NCI-H345 (cell line): ENCODE results near the gene USP7.

Experiments
- DNase-seq: peaks from one replicate; lab custom pipeline; 2025; lab: John Stamatoyannopoulos, UW

The USP7 gene

DNA sequence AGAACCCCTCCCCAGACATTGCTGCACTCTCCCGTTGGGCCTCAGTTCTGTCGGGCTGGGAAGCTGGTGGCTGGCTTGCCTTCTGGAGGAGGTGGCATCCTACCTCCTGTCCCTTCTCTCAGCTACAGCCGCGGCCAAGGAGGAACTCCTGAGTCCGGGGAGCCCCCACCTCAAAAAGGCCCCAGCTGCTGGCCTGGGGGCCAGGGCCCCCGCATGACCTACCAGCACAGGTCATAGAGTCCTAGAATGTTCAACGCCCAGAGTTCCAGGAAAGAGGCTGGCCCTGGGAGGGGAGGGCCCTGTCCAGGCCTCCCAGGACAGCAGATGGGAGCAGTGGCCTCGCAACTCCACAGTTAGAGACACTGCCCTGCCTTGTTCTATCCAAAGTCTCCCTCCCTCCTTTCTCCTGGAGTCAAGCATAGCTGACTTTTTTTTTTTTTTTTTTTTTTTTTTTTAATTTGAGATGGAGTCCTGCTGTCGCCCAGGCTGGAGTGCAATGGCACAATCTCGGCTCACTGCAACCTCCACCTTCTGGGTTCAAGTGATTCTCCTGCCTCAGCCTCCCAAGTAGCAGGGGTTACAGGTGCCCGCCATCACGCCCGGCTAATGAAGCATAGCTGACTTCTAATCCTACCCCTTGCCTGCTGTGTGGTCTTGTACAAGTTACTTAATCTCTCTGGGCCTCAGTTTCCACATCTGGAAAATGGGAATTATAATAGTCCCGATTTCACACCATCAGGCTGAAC lies 102.0 kb downstream of the USP7 start:
- no peak for DNase-seq

DNA sequence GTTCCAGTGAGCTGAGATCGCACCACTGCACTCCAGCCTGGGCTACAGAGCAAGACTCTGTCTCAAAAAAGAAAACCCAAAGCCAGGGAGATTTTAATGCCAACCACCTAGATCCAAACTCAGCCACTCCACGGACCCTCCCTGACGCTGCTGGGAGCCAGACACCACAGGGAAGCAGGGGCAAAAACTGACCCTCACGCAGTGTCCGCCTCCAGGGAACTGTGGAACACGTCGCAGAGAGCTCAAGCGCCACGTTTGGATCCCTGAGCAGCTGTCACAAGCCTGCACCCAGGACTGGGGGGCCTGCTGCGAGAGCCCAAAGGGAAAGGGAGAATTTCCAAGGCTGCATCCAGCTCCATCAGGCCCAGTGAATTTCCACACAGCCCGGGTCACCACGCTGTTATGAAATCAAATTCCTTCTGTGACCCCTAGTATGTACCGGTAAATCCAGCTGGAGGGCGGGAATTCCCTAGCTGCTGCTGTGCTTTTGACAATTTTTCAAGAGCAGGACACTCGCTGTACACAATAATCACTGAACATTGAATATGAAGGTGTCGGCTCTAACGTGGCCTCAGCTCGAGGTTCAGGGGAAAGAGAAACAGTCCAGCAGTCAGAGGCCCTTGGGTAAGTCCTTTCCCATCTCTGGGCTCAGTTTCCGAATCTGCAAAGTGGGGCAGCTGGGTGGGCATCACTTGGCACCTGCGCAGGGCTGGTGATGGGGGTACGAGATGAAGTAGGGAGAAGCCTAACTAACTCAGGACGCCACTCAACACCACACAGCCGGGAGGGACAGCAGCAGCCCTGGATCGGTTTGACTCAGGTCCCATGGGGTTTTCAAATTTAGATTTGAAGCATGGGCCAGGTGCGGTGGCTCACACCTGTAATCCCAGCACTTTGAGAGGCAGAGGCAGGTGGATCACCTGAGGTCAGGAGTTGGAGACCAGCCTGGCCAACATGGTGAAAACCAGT lies 103.5 kb downstream of the USP7 start:
- DNase-seq = no peak

DNA sequence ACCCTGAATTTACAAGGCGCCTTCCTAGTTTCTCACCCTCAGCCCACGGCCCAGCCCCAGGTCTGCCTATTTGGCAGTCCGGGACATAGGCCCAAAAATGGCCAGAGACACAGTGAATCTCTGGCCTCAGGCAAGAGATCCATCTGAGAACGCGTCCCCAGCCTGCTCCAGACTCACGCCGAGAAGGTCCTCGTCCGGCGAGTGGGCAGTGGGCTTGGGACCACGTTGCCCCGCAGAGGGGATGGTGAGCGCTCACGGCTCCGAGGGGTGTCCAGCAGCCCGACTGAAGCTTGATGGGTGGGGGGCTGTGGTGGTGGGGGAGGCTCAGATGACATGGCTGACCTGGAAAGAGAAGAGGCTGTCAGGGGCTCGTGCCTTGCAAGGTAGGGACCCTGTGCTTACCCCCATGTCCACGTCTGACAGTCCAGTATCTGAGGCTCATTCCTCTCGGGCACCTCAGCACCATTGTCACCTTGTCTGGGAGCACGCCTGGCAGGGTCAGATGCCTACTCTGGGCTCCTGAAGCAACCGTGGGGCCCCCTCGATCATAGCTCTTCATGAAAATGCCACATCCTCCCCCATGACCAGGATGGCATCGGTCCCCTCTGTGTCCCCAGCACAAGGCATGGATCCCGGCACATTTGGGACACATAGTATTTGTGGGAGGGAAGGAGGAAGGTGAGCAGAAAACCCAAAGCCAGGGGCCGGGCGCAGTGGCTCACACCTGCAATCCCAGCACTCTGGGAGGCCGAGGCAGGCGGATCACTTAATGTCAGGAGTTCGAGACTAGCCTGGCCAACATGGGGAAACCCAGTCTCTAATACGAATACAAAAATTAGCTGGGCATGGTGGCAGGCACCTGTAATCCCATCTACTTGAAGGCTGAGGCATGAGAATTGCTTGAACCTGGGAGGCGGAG lies 104.5 kb downstream of the USP7 start:
- no peak for DNase-seq

- no peak for DNase-seq
Measured at GRCh38 chr16:8855972-8856371, 107.7 kb downstream of the USP7 start.

- no peak for DNase-seq
Measured at GRCh38 chr16:8855051-8855786, 108.5 kb downstream of the USP7 start.

- no peak for DNase-seq
Measured at GRCh38 chr16:8854298-8854948, 109.3 kb downstream of the USP7 start.

DNA sequence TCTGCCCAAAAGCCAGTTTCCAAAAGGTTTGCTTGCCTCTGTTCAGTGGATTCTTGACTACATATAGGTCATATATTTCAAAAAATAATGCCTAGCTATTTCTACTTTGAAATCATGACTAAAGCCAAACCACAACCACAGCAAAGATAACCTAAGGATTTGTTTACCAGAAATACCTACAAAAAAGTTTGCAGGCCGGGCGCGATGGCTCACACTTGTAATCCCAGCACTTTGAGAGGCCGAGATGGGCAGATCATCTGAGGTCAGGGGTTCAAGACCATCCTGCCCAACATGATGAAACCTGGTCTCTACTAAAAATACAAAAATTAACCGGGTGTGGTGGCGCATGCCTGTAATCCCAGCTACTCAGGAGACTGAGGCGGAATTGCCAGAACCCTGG lies 110.1 kb downstream of the USP7 start:
- DNase-seq = no peak

DNA sequence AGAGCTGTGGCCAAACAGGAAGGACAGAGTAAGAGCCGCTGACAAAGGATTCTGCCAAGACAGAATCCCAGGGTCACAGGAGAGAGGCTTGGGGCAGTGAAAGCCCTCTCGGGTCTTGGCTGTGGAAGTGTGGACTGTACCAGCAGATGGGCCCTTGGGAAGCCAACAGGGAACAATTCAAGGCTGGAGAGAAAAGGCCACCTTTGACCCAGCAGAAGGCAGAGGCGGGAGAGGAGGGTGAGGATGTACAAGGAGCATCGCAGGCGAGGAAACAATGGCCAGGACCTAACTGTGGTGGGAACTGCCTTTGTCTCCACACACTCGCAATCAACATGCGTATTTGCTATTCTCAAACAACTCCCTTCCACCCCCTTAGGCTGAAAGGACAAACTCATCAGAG lies 110.6 kb downstream of the USP7 start:
- no peak for DNase-seq

GRCh38 chr16:8852534-8852933 lies 111.2 kb downstream of the USP7 start:
- DNase-seq = no peak

- no peak for DNase-seq
Measured at GRCh38 chr16:8851761-8852403, 111.8 kb downstream of the USP7 start.

DNA sequence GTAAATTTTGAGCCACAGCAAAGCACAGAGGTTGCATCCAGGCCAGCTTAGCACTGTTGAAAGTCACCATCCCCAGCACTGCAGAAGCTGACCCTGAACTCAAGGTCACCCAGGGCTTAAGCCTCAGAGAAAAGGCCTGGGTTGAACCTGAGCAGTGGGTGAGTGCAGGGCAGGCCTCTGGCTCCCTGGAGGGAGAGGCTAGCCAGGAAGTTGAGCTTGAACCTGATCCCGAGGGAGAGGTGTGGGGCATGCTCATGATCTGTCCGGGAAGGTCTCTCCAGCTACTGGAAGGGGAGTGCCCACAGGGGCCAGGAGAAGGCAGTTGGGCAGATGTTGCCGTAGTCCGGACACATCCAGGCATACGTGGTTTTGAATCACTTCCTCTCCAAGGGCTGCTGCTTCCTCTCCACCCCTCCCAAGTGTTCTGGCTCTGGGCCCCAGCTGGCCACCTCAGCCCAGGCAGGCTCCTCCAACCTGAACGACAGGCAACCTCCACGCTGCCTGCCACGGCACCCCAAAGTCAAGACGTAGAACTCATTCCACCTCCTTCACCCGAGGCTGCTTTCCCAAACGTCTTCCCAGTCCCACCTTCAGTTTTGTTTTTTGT lies 113.3 kb downstream of the USP7 start:
- DNase-seq = no peak

DNA sequence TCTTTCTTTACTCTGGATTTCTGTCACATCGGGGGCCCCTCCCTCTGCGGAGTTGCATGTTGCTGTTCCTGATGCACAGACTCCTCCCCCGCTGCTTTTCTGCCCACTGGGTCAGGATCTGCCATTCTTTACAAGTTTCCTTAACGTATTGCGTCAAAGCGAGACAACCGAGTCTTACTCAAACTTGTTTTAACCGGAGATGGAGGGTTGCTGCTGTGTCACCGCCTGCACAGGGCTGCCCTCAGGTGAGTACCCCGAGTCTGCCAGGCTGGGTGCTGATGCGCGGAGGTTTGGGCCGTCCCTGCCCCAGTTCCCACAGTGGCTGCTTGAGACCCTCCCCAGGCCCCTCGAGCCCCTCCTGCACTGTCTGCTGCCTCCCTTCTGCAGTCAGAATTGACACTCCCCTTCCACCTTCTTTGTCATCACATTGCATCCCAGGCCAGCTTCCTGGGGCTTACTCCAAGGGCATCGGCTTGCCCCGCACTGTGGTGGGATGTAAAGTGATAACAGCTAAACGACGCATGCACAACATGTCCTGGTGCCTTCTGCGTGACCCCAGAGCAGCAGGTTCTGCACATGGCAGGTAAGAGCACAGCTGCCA lies 114.2 kb downstream of the USP7 start:
- no peak for DNase-seq

DNA sequence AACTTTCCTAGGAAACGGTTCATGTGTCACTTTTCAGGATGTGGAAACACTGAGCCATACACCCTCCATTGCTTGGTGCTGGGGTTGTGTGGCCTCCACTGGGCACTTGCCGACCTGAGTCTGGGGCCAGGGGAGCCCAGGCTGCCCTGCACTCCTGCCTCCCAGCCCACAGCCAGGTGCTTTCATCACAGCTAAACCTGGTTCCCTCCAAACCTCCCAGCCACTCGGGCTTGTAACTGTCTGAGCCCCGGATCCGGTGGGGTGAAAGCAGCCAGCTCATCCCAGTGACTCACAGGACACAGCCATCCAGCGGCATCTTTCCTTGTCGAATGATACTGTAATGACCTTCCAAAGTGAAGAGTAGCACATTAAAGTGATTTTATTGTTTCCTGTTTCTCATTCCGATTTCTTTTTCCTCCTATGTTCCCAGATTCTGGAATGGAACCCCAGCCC lies 114.7 kb downstream of the USP7 start:
- no peak for DNase-seq

GRCh38 chr16:8848231-8848938 lies 115.3 kb downstream of the USP7 start:
- DNase-seq = no peak

- DNase-seq = no peak
Measured at GRCh38 chr16:8847623-8848022, 116.1 kb downstream of the USP7 start.

GRCh38 chr16:8847145-8847544 lies 116.6 kb downstream of the USP7 start:
- DNase-seq = no peak

- DNase-seq = no peak
Measured at GRCh38 chr16:8846401-8846932, 117.2 kb downstream of the USP7 start.

DNA sequence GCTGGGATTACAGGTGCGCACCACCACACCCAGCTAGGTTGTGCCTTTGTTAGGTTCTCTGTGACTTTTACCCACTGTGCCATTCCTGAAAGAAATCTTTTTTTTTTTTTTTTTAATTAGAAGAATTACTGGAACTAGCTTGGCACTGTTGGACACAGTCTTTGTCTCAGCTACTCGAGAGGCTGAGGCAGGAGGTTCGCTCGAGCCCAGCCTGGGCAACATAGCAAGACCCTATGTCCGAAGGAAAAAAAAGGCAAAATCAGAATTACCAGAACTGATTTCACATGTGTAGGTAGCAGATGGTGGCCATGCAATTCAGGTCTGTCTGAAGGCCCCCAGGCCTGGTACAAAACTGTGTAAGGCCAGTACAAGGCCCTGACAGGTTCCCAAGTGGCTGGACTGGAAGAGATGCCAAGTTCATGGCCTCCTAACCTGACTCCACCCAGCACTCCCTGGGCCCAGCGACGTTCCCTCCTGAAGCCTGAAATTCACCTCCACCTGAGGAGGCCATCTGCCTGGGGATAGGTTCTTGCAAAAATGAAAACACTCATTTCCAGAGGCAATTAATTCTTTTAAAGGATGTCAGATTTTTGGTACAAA lies 117.9 kb downstream of the USP7 start:
- no peak for DNase-seq
